Cardiac muscle cell (in vitro differentiated cells and primary cell): Measurements from ENCODE around the gene KCNJ11. TPM values are rescaled to one million over a fixed set of nuclear protein-coding genes. Genes with fewer than 3 reads are reported as not detected.

Experiments
- DNase-seq, 2 donors: peaks; one replicate each; pipeline versions ENCODE4 v3.0.0 to v3.0.0-alpha.2; 2010 to 2017; ENCODE audit warnings: low read depth in 1 of 2, low spot score in 1 of 2
- H3K27ac ChIP-seq: fragments of 200-600 bp; sonication (generic); 2 replicates; pipeline ENCODE4 v1.5.1; 2016
- H3K27me3 ChIP-seq: fragments of 200-600 bp; sonication (generic); 2 replicates; pipeline ENCODE4 v1.6.0; 2016; ENCODE audit warnings: control low read depth
- H3K36me3 ChIP-seq: fragments of 200-600 bp; sonication (generic); 2 replicates; pipeline ENCODE4 v1.5.1; 2016; ENCODE audit warnings: control low read depth
- H3K4me1 ChIP-seq: fragments of 200-600 bp; sonication (generic); 2 replicates; pipeline ENCODE4 v1.8.1; 2017; ENCODE audit warnings: low read depth, mild to moderate bottlenecking, mixed run types
- H3K4me3 ChIP-seq: fragments of 200-600 bp; sonication (generic); 2 replicates; pipeline ENCODE4 v1.5.1; 2016; ENCODE audit warnings: mild to moderate bottlenecking
- H3K9me3 ChIP-seq: fragments of 200-600 bp; sonication (generic); 2 replicates; pipeline ENCODE4 v1.5.1; 2017; ENCODE audit warnings: low read depth, mild to moderate bottlenecking, control low read depth
- polyA plus RNA-seq: library from polyadenylated mRNA; unstranded; fragments of >200 nt; fragmentation: Nextera tagmentation; extraction: Ambion mirVana; gene quantifications from 2 replicates; pipeline ENCODE4 v1.2.1, GENCODE V29; 2016
- total RNA-seq: library from RNA; depleted of rRNA; stranded (reverse); fragments of >200 nt; gene quantifications from 2 replicates; pipeline ENCODE4 v1.2.3, GENCODE V29; 2016
- TF ChIP-seq, protein P1 (sequence below): IDR thresholded peaks from 2 replicates; pipeline ENCODE4 v1.5.1; 2012; ENCODE audit warnings: low read depth, mild to moderate bottlenecking, low read length

The KCNJ11 gene
- total and polyA plus RNA-seq, 2 experiments from 2014 or later, result 4.7 to 17.0 TPM

- DNase-seq, result no peak
- Histone ChIP-seq H3K4me3 (no peak overlapping the region), H3K9me3 (no peaks in the 10 kb centered on the region), H3K36me3 (no peaks in the 10 kb centered on the region), H3K27ac (no peak overlapping the region), H3K4me1 (no peaks in the 10 kb centered on the region), H3K27me3 (no peaks in the 10 kb centered on the region)
- TF ChIP-seq, protein P1, sequence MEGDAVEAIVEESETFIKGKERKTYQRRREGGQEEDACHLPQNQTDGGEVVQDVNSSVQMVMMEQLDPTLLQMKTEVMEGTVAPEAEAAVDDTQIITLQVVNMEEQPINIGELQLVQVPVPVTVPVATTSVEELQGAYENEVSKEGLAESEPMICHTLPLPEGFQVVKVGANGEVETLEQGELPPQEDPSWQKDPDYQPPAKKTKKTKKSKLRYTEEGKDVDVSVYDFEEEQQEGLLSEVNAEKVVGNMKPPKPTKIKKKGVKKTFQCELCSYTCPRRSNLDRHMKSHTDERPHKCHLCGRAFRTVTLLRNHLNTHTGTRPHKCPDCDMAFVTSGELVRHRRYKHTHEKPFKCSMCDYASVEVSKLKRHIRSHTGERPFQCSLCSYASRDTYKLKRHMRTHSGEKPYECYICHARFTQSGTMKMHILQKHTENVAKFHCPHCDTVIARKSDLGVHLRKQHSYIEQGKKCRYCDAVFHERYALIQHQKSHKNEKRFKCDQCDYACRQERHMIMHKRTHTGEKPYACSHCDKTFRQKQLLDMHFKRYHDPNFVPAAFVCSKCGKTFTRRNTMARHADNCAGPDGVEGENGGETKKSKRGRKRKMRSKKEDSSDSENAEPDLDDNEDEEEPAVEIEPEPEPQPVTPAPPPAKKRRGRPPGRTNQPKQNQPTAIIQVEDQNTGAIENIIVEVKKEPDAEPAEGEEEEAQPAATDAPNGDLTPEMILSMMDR, result no peak
These were observed 9.8 kb downstream of the KCNJ11 start for GRCh38 chr11:17378655-17379054.

- no peak for DNase-seq
- Histone ChIP-seq H3K27ac (no peak overlapping the region), H3K9me3 (no peaks in the 10 kb centered on the region), H3K4me1 (no peaks in the 10 kb centered on the region), H3K36me3 (no peaks in the 10 kb centered on the region), H3K27me3 (no peaks in the 10 kb centered on the region), H3K4me3 (no peak overlapping the region)
- TF ChIP-seq, protein P1, result no peak
These were observed 12.0 kb downstream of the KCNJ11 start for GRCh38 chr11:17376493-17376892.

DNA sequence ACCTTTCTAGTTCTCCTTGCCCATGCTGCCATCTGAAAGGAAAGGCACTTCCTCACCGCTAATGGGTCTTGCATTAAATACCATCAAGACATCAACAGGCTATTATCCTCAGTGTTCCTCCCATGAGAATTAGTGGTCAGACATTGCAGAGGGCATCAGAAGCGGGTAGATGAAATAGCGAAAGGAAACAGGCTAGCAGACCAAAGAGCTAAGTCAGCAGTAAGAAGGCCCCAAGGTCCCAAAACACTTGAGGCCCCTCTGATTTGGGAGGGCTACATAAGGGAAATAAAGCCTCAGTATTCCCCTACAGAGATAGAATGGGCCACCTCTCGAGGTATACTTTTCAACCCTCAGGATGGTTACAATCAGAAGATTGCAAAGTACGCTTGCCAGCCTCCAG lies 12.9 kb downstream of the KCNJ11 start:
- Histone ChIP-seq H3K27ac (no peak overlapping the region), H3K4me3 (no peak overlapping the region), H3K27me3 (no peaks in the 10 kb centered on the region), H3K4me1 (no peaks in the 10 kb centered on the region), H3K36me3 (no peaks in the 10 kb centered on the region), H3K9me3 (no peaks in the 10 kb centered on the region)
- TF ChIP-seq, protein P1, result no peak
- no peak for DNase-seq

DNA sequence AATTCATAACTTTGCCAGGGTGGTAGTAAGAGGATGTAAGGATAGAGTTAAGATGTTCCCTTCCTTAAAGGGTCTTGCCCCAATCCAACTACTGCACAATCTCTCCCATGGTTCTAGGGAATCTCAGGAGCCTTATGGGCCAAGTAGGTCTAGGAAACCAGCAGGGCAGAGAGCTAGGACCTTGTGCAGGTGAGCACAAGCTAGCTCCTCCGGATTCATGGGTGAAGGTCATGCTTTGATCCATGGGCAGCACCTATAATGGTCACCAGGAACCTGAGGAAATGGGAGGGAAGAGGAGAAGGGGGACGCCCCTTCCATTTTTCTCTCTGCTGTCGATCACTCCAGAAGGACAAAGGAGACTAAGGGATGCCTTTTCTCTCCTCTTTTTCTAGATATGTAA lies 16.8 kb downstream of the KCNJ11 start:
- no peaks in the 10 kb centered on the region for H3K27me3 ChIP-seq
- TF ChIP-seq, protein P1, result no peak
- H3K9me3 ChIP-seq, result no peaks in the 10 kb centered on the region
- H3K27ac ChIP-seq, result no peak overlapping the region
- no peaks in the 10 kb centered on the region for H3K4me1 ChIP-seq
- H3K36me3 ChIP-seq, result no peaks in the 10 kb centered on the region
- no peak overlapping the region for H3K4me3 ChIP-seq
- peak; percentile 25 to 66 for DNase-seq

DNA sequence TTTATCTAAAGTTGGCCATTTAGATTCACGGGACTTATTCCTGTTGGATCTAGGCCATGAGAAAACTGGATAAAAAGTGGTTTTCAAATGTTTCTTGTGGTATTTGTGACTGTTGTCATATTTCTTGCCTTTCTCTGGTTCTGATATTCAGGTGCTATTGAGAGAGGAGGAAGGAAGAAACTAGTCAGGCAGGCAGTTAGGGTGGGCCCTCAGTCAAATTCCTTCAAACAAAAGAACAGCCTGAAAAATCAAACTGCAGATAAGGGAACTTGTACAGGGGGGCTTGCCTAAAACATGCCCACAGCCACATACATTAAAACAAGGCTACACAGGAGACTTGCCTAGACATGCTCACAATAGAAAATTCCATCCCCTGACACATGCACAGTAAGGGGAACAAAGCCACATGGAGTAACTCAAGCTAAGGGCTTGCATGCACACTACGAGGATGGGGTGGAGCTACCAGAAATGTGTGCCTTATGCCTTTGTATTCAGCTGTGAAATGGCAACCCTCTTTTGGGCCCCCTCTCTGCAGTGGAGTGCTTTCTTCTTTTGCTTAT lies 18.7 kb downstream of the KCNJ11 start:
- no peak for DNase-seq
- Histone ChIP-seq H3K9me3 (no peaks in the 10 kb centered on the region), H3K4me1 (no peaks in the 10 kb centered on the region), H3K4me3 (no peak overlapping the region), H3K36me3 (no peaks in the 10 kb centered on the region), H3K27ac (no peak overlapping the region), H3K27me3 (no peaks in the 10 kb centered on the region)
- TF ChIP-seq, protein P1, result no peak
